ENCODE measurements around the gene OR52E1. TPM values are rescaled to one million over a fixed set of nuclear protein-coding genes. Genes with fewer than 3 reads are reported as not detected.

The OR52E1 gene
- total and polyA plus RNA-seq, 2 of the 8 experiments (the other 6 are each of a cell fraction or from before 2014, with no cell fraction given) = not detected

GRCh38 chr11:5117588-5117987 lies 48.2 kb downstream of the OR52E1 start:
- Histone ChIP-seq H4K20me1 (replicated peaks in 1 of 2; ENCODE audit: control insufficient read depth in 1 of 2, insufficient read depth in 2 of 2, low read length in 2 of 2) (no peaks in the 10 kb centered on the region), H3K36me3 (ENCODE audit: control insufficient read depth in 2 of 4, insufficient read depth in 4 of 4, low read length in 3 of 4) (no peaks in the 10 kb centered on the region), H2BK5ac (ENCODE audit: low read depth, low read length) (no peak overlapping the region), H3K23ac (ENCODE audit: insufficient read length) (no peak overlapping the region), H3K14ac (ENCODE audit: insufficient read length) (no peak overlapping the region), H3K4me3 (ENCODE audit: extremely low read depth in 1 of 4, insufficient read depth in 2 of 4, low read depth in 3 of 4, low read length in 4 of 4) (no peak overlapping the region), H3K9ac (replicated peaks in 1 of 4; ENCODE audit: extremely low read depth in 1 of 4, low read depth in 3 of 4, low read length in 3 of 4) (no peak overlapping the region), H4K91ac (replicated peaks; ENCODE audit: insufficient read length, low read length) (no peak overlapping the region), H2BK20ac (ENCODE audit: low read length) (no peak overlapping the region), H3K79me1 (ENCODE audit: low read depth, low read length) (no peaks in the 10 kb centered on the region), H4K8ac (ENCODE audit: extremely low read depth, insufficient read depth, low read length) (no peak overlapping the region), H3K56ac (replicated peaks; ENCODE audit: insufficient read length, low read depth, low read length) (no peak overlapping the region), H3K27me3 (replicated peaks in 1 of 4; ENCODE audit: control insufficient read depth in 3 of 4, extremely low read depth in 1 of 4, insufficient read depth in 3 of 4, low read length in 3 of 4) (no peaks in the 10 kb centered on the region), H2BK120ac (replicated peaks; ENCODE audit: low read depth, low read length) (no peak overlapping the region), H2AFZ (ENCODE audit: low read length) (no peak overlapping the region), H3K27ac (ENCODE audit: low read depth, low read length) (no peak overlapping the region), H3K4me1 (replicated peaks in 1 of 4; ENCODE audit: control insufficient read depth in 3 of 4, insufficient read depth in 4 of 4, low read length in 3 of 4) (no peaks in the 10 kb centered on the region; a peak in 1 of 7 replicates), H3K9me3 (ENCODE audit: insufficient read depth in 2 of 2, low read depth in 1 of 2, low read length in 1 of 2) (no peaks in the 10 kb centered on the region), H2BK15ac (ENCODE audit: low read length) (no peak overlapping the region), H3K4me2 (ENCODE audit: insufficient read depth in 1 of 2, low read depth in 2 of 2, low read length in 2 of 2) (no peak overlapping the region), H3K23me2 (ENCODE audit: low read depth, low read length) (no peaks in the 10 kb centered on the region; the same call in 1 of the 2 replicates), H3K79me2 (ENCODE audit: control insufficient read depth in 1 of 2, insufficient read depth in 2 of 2, low read length in 2 of 2) (no peaks in the 10 kb centered on the region), H2AK5ac (ENCODE audit: low read depth, low read length) (no peak overlapping the region), H3K18ac (ENCODE audit: extremely low read depth, low read length) (no peak overlapping the region), H2BK12ac (ENCODE audit: low read depth, low read length) (no peak overlapping the region), H4K5ac (ENCODE audit: insufficient read length, low read depth, low read length) (no peak overlapping the region), H3K4ac (replicated peaks; ENCODE audit: insufficient read length, low read depth, low read length) (no peak overlapping the region)
- ChIA-PET CTCF (ENCODE audit: partially characterized antibody) (interaction anchor here (0.6 to 1.0 kb wide), 2 partner anchors 291 to 655 kb away, joined by 3 read pairs; no protein-coding TSS in a partner anchor), POLR2A (ENCODE audit: partially characterized antibody) (no interaction called here)
- DNase-seq (ENCODE audit: low read depth in 1 of 2, low spot score in 2 of 2) (no peak), FAIRE-seq (no peak)
- TF ChIP-seq SIN3A (conservative IDR thresholded peaks at IDR 0.05 in 1 of 2, IDR thresholded peaks at IDR 0.05 in 1 of 2; ENCODE audit: low read depth in 1 of 2, low read length in 2 of 2) = no peak
- TF ChIP-seq POLR2AphosphoS5 (IDR thresholded peaks at IDR 0.05; ENCODE audit: low read depth, low read length) = no peak
- no peak for TF ChIP-seq CREB1 (IDR thresholded peaks at IDR 0.05)
- TF ChIP-seq SP4 (IDR thresholded peaks at IDR 0.05; ENCODE audit: low read length) = no peak
- TF ChIP-seq JUND (IDR thresholded peaks at IDR 0.05; ENCODE audit: low read length) = no peak
